GM19193 (cell line): ENCODE data around the gene ACTR3.

Experiments used
- POLR2A ChIP-seq: IDR thresholded peaks from 4 replicates; pipeline ENCODE4 v1.6.1; 2011; ENCODE audit not compliant: insufficient read depth, insufficient read length; ENCODE audit errors: extremely low read depth

The ACTR3 gene

GRCh38 chr2:113973810-113974209 is 83.9 kb downstream of the ACTR3 start:
- no peak for TF ChIP-seq POLR2A

GRCh38 chr2:113974727-113975126 is 84.8 kb downstream of the ACTR3 start:
- TF ChIP-seq POLR2A = no peak

GRCh38 chr2:113976277-113976928 is 86.5 kb downstream of the ACTR3 start:
- no peak for TF ChIP-seq POLR2A

- TF ChIP-seq POLR2A = no peak
These were observed 87.3 kb downstream of the ACTR3 start for GRCh38 chr2:113977060-113977659.

GRCh38 chr2:113977660-113978523 is 88.0 kb downstream of the ACTR3 start:
- TF ChIP-seq POLR2A = no peak

GRCh38 chr2:113978524-113979190 is 88.8 kb downstream of the ACTR3 start:
- TF ChIP-seq POLR2A = no peak

GRCh38 chr2:113979191-113980128 is 89.6 kb downstream of the ACTR3 start:
- TF ChIP-seq POLR2A = no peak

- TF ChIP-seq POLR2A = no peak
These were observed 91.1 kb downstream of the ACTR3 start for GRCh38 chr2:113980946-113981345.

GRCh38 chr2:113981404-113982134 is 91.7 kb downstream of the ACTR3 start:
- TF ChIP-seq POLR2A = no peak

- TF ChIP-seq POLR2A = no peak
These were observed 95.9 kb downstream of the ACTR3 start for GRCh38 chr2:113985554-113986397.

- TF ChIP-seq POLR2A = no peak
These were observed 96.9 kb downstream of the ACTR3 start for GRCh38 chr2:113986762-113987290.

GRCh38 chr2:113992090-113992489 is 102.2 kb downstream of the ACTR3 start:
- no peak for TF ChIP-seq POLR2A
